ENCODE results near the gene IFFO2. TPM values are rescaled to one million over a fixed set of nuclear protein-coding genes. Genes with fewer than 3 reads are reported as not detected.

The IFFO2 gene
- total RNA-seq, 1 experiment from 2014 or later, result 11.7 TPM

- Histone ChIP-seq H3K27me3 (ENCODE audit: insufficient read depth, low read depth) (no peaks in the 10 kb centered on the region), H3K4me3 (no peak overlapping the region), H3K27ac (no peak overlapping the region), H3K4me2 (peak overlapping the region; percentile 29), H2AFZ (no peak overlapping the region), H3K4me1 (replicated peaks; ENCODE audit: insufficient read depth) (peaks cover 51% of the 10 kb centered on the region), H3K9me2 (ENCODE audit: insufficient read depth) (no peaks in the 10 kb centered on the region), H3K9me3 (ENCODE audit: insufficient read depth, low read depth) (no peaks in the 10 kb centered on the region), H4K20me1 (ENCODE audit: insufficient read depth) (no peaks in the 10 kb centered on the region), H3K79me2 (ENCODE audit: low read depth) (peaks cover 49% of the 10 kb centered on the region), H3F3A (ENCODE audit: insufficient read depth, low read depth) (peaks cover 15% of the 10 kb centered on the region; the same call in 1 of the 2 replicates), H3K36me3 (ENCODE audit: low read depth) (no peaks in the 10 kb centered on the region)
- POLR2A ChIA-PET (ENCODE audit: unreplicated experiment), result interaction anchor here (0.5 to 0.6 kb wide), 2 partner anchors 12 to 234 kb away, joined by 3 to 6 read pairs; no protein-coding TSS in a partner anchor
- intact Hi-C loops (cut with micrococcal nuclease; ENCODE audit: unreplicated experiment), result no loop called here
- TF ChIP-seq CTCF (conservative IDR thresholded peaks at IDR 0.05) (no peak), EZH2 (IDR thresholded peaks at IDR 0.05; ENCODE audit: low read depth) (no peak)
- no TSS peak for BruUV-seq (replicated peaks)
- no peak for DNase-seq
- CTCF ChIA-PET, result interaction anchor here (0.5 to 1.1 kb wide), 3 partner anchors 10 to 1344 kb away, joined by 3 to 4 read pairs (median 3); no protein-coding TSS in a partner anchor
These were observed 24.7 kb downstream of the IFFO2 start for GRCh38 chr1:18931730-18932129.

GRCh38 chr1:18929686-18930085 is 26.8 kb downstream of the IFFO2 start:
- CTCF ChIA-PET, result no interaction called here
- no peak overlapping the region for H3K4me3 ChIP-seq
- no peaks in the 10 kb centered on the region for H4K20me1 ChIP-seq (ENCODE audit: insufficient read depth)
- peaks cover 51% of the 10 kb centered on the region for H3K4me1 ChIP-seq (replicated peaks; ENCODE audit: insufficient read depth)
- no peak overlapping the region for H3K27ac ChIP-seq
- H3K36me3 ChIP-seq (ENCODE audit: low read depth), result no peaks in the 10 kb centered on the region
- POLR2A ChIA-PET (ENCODE audit: unreplicated experiment), result no interaction called here
- no peaks in the 10 kb centered on the region for H3K9me3 ChIP-seq (ENCODE audit: insufficient read depth, low read depth)
- no peak for DNase-seq
- H3K4me2 ChIP-seq, result no peak overlapping the region
- peaks cover 45% of the 10 kb centered on the region for H3K79me2 ChIP-seq (ENCODE audit: low read depth)
- H3K9me2 ChIP-seq (ENCODE audit: insufficient read depth), result no peaks in the 10 kb centered on the region
- peaks cover 16% of the 10 kb centered on the region; the same call in 1 of the 2 replicates for H3F3A ChIP-seq (ENCODE audit: insufficient read depth, low read depth)
- H3K27me3 ChIP-seq (ENCODE audit: insufficient read depth, low read depth), result no peaks in the 10 kb centered on the region
- intact Hi-C loops (cut with micrococcal nuclease; ENCODE audit: unreplicated experiment), result no loop called here
- BruUV-seq (replicated peaks), result no TSS peak
- TF ChIP-seq CTCF (conservative IDR thresholded peaks at IDR 0.05) (no peak), EZH2 (IDR thresholded peaks at IDR 0.05; ENCODE audit: low read depth) (no peak)
- H2AFZ ChIP-seq, result no peak overlapping the region

GRCh38 chr1:18928985-18929384 is 27.5 kb downstream of the IFFO2 start:
- H3K9me2 ChIP-seq (ENCODE audit: insufficient read depth), result no peaks in the 10 kb centered on the region
- H3K27ac ChIP-seq, result no peak overlapping the region
- no peak overlapping the region for H2AFZ ChIP-seq
- CTCF ChIA-PET, result no interaction called here
- peaks cover 52% of the 10 kb centered on the region for H3K4me1 ChIP-seq (replicated peaks; ENCODE audit: insufficient read depth)
- no peak overlapping the region for H3K4me3 ChIP-seq
- DNase-seq, result no peak
- intact Hi-C loops (cut with micrococcal nuclease; ENCODE audit: unreplicated experiment), result no loop called here
- BruUV-seq (replicated peaks), result no TSS peak
- no peaks in the 10 kb centered on the region for H3K36me3 ChIP-seq (ENCODE audit: low read depth)
- no peaks in the 10 kb centered on the region for H4K20me1 ChIP-seq (ENCODE audit: insufficient read depth)
- no peak for TF ChIP-seq CTCF (conservative IDR thresholded peaks at IDR 0.05)
- H3K9me3 ChIP-seq (ENCODE audit: insufficient read depth, low read depth), result no peaks in the 10 kb centered on the region
- peaks cover 45% of the 10 kb centered on the region for H3K79me2 ChIP-seq (ENCODE audit: low read depth)
- no peaks in the 10 kb centered on the region for H3K27me3 ChIP-seq (ENCODE audit: insufficient read depth, low read depth)
- no peak overlapping the region for H3K4me2 ChIP-seq
- H3F3A ChIP-seq (ENCODE audit: insufficient read depth, low read depth), result peaks cover 16% of the 10 kb centered on the region; the same call in 1 of the 2 replicates
- POLR2A ChIA-PET (ENCODE audit: unreplicated experiment), result no interaction called here

Measured in PC-9 (cell line).